Right renal cortex interstitium (tissue), 3 donors: ENCODE measurements around the gene RAMP1. TPM values are rescaled to one million over a fixed set of nuclear protein-coding genes. Genes with fewer than 3 reads are reported as not detected.

Source experiments
- DNase-seq, 3 donors: peaks; one replicate each; pipeline ENCODE4 v3.0.0-alpha.2; 2013; ENCODE audit warnings: low read depth in 3 of 3, low spot score in 2 of 3
- polyA plus RNA-seq, 3 donors: library from polyadenylated mRNA; unstranded; fragments of 120-200 nt; gene quantifications; one replicate each; pipeline ENCODE4 v1.2.1, GENCODE V29; 2013; ENCODE audit not compliant: insufficient read length in 3 of 3

Gene RAMP1
- polyA plus RNA-seq, 3 donors: 2.3 to 6.6 (median 2.7) TPM

- DNase-seq: no peak
These were observed 53.1 kb downstream of the RAMP1 start for GRCh38 chr2:237912271-237913192.

- DNase-seq: no peak
These were observed 53.9 kb downstream of the RAMP1 start for GRCh38 chr2:237913193-237913917.

GRCh38 chr2:237915576-237915975 lies 56.2 kb downstream of the RAMP1 start:
- no peak for DNase-seq

DNA sequence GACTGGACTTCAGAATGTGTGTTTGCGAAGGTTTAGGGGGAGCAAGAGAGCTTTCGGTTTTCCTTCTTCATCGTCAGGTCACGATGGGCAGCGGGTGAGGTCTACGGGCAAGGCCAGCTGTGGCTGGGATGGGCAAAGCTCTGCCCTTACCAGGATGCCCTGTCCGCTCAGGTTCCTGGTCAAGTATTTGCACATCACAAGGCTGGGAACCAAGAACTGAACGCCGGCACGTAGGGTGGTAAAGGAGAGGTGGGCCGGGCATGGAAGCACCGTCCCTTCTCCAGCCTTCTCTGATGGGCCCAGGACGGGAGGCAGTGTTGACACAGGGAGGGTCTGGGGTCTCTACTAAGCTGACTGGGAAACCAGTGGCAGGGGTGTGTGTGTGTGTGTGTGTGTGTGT lies 56.9 kb downstream of the RAMP1 start:
- DNase-seq: no peak

- DNase-seq: no peak
These were observed 58.4 kb downstream of the RAMP1 start for GRCh38 chr2:237917696-237918374.

DNA sequence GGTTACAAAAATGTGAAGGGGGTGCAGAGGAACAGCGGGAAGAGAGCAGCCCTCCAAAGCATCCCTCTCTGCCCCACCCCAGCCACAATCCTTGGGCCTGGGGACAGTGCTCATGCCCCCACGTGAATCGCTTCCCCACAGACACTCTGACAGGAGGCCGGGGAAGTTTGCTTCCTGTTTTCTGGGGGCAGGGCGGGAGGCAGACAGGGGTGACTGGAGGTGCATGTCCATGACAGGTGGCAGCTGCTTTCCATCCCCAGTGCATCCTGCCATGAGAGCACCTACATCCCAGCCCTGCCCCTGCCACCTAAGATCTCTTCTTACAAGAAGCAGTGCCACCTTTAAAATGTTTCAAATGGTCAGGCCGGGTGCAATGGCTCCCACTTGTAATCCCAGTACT lies 60.2 kb downstream of the RAMP1 start:
- DNase-seq: no peak

- DNase-seq: no peak
These were observed 61.2 kb downstream of the RAMP1 start for GRCh38 chr2:237920673-237921072.

DNA sequence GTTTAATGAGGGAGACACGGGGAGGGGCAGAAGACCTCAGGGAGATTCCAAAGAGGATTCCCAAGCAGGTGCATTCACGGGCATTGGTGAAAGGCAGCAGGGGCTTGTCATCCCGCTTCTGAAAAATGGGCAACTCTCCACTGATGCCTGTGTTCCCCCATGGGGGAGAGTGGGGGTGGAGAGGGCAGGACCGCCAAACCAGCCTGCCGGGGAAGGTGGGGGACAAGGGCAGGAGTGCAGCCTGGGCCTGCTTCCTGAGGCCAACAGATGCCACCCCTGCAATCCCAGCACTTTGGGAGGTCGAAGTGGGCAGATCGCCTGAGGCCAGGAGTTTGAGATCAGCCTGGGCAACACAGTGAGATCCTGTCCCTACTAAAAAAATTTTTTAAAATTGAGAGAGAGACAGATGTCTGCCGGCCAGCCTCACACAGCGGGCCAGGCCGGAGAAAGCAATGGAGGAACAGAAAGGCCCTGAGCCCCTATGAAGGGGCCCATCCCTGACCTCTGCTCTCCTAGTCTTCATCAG lies 62.6 kb downstream of the RAMP1 start:
- no peak for DNase-seq

GRCh38 chr2:237922641-237923361 lies 63.4 kb downstream of the RAMP1 start:
- no peak for DNase-seq

DNA sequence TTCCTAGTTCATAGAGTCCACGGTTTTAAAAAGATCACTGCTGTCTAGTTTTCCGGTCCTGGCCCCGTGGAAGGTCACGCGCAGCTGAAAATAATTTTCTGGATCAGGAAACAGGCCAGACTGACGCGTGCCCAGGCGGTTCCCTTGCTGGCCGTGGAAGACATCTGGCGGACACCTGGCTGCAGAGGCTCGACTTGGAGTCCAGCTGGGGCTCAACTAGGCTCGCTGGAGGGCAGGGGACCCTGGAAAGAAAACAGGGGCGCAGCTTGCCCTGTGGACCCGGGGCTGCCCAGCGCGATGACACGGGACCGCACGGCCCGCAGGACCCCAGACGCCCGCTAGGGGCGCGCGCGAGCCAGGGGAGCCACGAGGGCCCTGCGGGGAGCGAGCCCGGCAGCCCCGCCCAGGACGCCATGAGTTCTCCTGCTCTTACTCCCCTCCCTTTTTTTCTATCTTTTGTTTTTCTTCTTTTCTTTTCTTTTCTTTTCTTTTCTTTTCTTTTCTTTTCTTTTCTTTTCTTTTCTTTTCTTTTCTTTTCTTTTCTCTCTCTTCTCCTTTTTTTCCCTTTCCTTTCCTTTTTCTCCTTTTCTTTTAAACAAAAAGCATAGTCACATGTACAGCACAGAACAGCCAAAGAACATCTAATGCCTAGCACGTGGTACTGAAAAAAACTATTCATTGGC lies 64.2 kb downstream of the RAMP1 start:
- DNase-seq: peak in 1 of 3 donors; percentile 29

DNA sequence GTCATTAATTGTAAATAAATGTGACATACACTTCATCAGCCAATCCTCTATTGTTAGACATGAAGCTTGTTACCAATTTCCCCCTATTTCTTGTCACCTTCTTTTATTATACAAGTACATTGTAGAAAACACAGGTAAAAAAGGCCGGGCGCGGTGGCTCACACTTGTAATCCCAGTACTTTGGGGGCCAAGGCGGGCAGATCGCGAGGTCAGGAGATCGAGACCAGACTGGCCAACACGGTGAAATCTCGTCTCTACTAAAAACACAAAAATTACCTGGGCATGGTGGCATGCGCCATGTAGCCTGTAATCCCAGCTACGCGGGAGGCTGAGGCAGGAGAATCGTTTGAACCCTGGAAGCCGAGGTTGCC lies 64.7 kb downstream of the RAMP1 start:
- DNase-seq: no peak

DNA sequence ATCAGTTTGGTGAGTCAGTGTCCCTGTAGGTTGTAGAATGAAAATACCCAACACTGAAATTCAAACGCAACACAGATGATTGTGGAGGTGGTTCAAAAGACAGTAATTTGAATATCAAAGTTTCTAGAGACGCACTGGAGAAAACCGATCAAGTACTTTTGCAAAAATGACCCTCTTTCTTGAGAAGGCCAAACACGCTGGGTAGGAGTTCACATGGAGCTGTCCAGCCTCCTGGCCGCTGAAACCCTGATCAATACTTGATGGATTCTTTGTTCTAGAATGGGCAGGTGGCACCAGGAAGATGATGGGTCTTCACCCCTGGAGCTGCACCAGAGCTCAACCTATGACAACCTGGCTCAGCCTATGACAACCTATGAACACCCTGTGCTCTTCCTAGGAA lies 67.7 kb downstream of the RAMP1 start:
- no peak for DNase-seq

DNA sequence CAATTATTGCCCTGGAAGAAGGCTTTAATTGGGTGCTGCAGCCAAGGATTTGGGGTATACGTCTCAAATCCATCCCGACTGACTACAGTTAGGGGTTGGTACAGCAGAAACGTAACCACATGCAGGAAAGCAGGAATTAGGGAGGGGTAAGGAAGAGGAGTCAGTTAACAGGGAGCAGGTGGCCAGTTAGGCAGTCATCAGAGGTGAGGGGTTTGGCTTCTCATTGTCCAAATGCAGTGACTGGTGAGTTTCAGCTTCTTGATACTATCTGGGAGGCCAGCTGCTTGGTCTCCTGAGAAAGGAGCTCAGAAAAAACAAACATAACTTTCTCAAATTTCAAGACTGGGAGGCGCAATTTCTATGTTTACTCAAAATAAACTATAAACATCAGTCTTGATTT lies 68.6 kb downstream of the RAMP1 start:
- no peak for DNase-seq

DNA sequence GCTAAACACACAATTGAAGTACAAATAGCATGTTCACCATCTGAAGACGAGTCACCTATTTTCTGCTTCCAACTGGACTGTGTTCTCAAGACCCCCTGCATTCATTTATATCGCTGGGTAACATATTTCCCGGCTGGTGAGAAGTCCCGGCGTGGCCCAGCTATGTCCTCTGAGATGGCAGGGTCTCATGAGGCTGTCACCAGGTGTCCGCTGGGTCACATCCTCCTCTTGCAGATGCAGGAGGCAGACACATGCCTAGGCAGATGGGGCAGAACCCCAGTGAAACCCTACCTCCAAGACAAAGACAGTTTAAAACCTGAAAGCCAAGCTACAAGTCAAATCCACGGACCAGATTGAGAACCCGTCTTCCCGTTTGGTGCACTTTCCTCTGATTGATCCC lies 70.6 kb downstream of the RAMP1 start:
- no peak for DNase-seq

GRCh38 chr2:237931205-237931721 lies 71.8 kb downstream of the RAMP1 start:
- DNase-seq: no peak

GRCh38 chr2:237932731-237933131 lies 73.3 kb downstream of the RAMP1 start:
- no peak for DNase-seq

DNA sequence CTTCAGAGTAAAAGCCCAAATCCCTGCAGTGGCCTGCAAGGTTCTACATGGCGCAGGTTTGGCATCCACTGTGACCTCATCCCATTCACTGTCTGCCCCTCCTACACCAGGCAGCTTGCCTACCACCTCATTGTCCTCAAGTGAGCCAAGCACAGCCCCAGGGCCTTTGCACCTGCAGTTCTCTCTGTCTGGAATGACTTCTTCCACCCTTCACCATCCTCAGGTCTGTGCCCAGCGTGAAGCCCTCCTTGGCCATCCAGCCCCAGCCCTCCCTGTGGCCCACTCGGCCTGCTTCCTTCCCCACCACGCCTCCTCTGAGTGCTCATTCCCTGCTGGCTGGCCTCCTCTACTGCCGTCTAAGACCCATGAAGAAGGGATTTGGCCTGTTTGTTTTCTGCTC lies 74.8 kb downstream of the RAMP1 start:
- DNase-seq: no peak

DNA sequence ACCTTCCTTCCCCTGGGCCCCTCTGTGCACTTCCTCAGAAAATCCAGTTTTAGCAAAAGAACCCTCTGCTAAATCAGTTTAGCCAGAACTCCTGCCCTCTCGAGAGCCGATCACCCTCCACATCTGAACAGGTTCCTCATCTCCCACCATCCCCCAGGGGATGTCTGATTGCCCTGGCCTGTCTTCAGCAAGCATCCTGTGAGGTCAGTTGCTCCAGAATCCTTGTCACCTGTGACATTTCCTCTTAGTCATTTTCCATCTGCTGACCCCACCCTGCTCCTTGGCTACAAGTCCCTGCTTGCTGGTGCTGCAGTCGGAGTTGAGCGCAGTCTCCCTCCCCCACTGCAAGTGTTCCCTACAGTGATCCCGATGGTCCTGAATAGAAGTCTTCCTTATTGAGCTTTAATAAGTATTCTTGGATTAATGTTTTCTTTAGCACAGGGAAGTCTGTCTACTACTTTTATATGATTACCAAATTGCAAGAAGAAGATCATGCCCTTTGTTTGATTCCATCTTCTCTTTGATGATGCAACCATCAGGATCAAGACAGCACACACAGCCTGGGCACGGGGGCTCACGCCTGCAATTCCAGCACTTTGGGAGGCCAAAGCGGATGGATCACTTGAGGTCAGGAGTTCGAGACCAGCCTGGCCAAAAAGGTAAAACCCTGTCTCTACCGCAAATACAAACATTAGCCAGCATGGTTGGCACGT lies 76.5 kb downstream of the RAMP1 start:
- DNase-seq: no peak

DNA sequence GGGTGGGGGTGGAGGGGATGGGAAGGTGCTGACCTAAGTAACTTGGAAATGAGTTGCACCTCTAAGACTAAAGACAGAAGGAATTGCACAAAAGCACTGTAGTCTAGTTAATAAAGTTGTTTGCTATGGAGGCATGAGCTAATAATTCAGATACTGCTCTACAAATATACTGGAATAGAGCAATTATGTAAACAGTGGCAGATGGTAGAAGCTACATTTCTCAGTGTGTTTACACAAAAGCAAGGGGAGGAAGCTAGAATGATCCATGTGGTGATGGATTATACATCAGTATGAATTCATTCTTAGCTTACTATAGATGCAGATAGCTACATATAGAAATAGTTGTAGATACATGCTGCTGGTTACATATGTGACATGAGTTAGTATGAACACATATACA lies 79.8 kb downstream of the RAMP1 start:
- no peak for DNase-seq
